SK-N-SH (cell line): ENCODE measurements around the gene SOCS7. TPM values are rescaled to one million over a fixed set of nuclear protein-coding genes. Genes with fewer than 3 reads are reported as not detected.

Source experiments
- CTCF ChIA-PET: fragments of 300-600, 350-600 bp; formaldehyde crosslinking; extraction: SDS; loops from one replicate; lab custom pipeline; 2021; lab: Yijun Ruan, JAX
- POLR2A ChIA-PET: fragments of 350-600 bp; sonication (Branson Sonifier 250); formaldehyde crosslinking; extraction: SDS; loops from one replicate; lab custom pipeline; 2020; ENCODE audit warnings: antibody characterized with exemption, inconsistent platforms; lab: Yijun Ruan, JAX
- DNase-seq: peaks from one replicate; pipeline ENCODE4 v3.0.0; 2012
- H2AFZ ChIP-seq: fragments of 200-600 bp; sonication (generic); 2 replicates; pipeline ENCODE4 v1.8.1; 2016; ENCODE audit warnings: antibody characterized with exemption, mild to moderate bottlenecking, low read depth
- H3F3A ChIP-seq: fragments of 200-600 bp; sonication (generic); replicated peaks from 2 replicates; pipeline ENCODE3; 2016; ENCODE audit warnings: antibody characterized with exemption, mild to moderate bottlenecking; ENCODE audit not compliant: insufficient read depth
- H3K27ac ChIP-seq, 2 experiments: fragments of 200-500 bp in 1 of 2; fragments of 200-600 bp in 1 of 2; sonication (Bioruptor generic) in 1 of 2; sonication (generic), shearing (Covaris generic) in 1 of 2; 2 replicates each; pipeline versions ENCODE4 v1.5.1 to v1.6.1; 2014 to 2016; ENCODE audit warnings: low read depth in 2 of 2, inconsistent platforms in 1 of 2, low read length in 1 of 2, mild to moderate bottlenecking in 1 of 2, mixed read lengths in 1 of 2
- H3K27me3 ChIP-seq: fragments of 200-600 bp; sonication (generic), shearing (Covaris generic); 2 replicates; pipeline ENCODE4 v1.6.1; 2016; ENCODE audit warnings: mixed run types; ENCODE audit not compliant: insufficient read depth
- H3K36me3 ChIP-seq, 2 experiments: fragments of 200-500 bp in 1 of 2; fragments of 200-600 bp in 1 of 2; sonication (Bioruptor generic) in 1 of 2; sonication (generic) in 1 of 2; replicated peaks in 1 of 2; 2 replicates each; pipeline versions ENCODE3 to v1.5.1; 2014 to 2016; ENCODE audit warnings: low read length in 1 of 2, mild to moderate bottlenecking in 1 of 2; ENCODE audit not compliant: insufficient read depth in 2 of 2, control insufficient read depth in 1 of 2
- H3K4me1 ChIP-seq, 2 experiments: fragments of 200-500 bp in 1 of 2; fragments of 200-600 bp in 1 of 2; sonication (Bioruptor generic) in 1 of 2; sonication (generic), shearing (Covaris generic) in 1 of 2; 2 replicates each; pipeline versions ENCODE4 v1.5.1 to v1.6.1; 2014 to 2016; ENCODE audit warnings: low read depth in 1 of 2, low read length in 1 of 2, mixed run types in 1 of 2; ENCODE audit not compliant: insufficient read depth in 2 of 2, control insufficient read depth in 1 of 2
- H3K4me2 ChIP-seq: fragments of 200-600 bp; sonication (generic), shearing (Covaris generic); 2 replicates; pipeline ENCODE4 v1.6.1; 2017; ENCODE audit warnings: mixed run types
- H3K4me3 ChIP-seq, 2 experiments: fragments of 200-500 bp in 1 of 2; fragments of 200-600 bp in 1 of 2; sonication (Bioruptor generic) in 1 of 2; sonication (generic), shearing (Covaris generic) in 1 of 2; 2 replicates each; pipeline versions ENCODE4 v1.5.1 to v1.8.1; 2014 to 2016; ENCODE audit warnings: low read depth in 2 of 2, inconsistent platforms in 1 of 2, low read length in 1 of 2, mild to moderate bottlenecking in 1 of 2, mixed read lengths in 1 of 2, moderate library complexity in 1 of 2
- H3K79me2 ChIP-seq: fragments of 200-600 bp; sonication (generic); 2 replicates; pipeline ENCODE4 v1.8.1; 2017; ENCODE audit warnings: mild to moderate bottlenecking; ENCODE audit not compliant: insufficient read depth
- H3K9ac ChIP-seq: fragments of 200-600 bp; sonication (generic); 2 replicates; pipeline ENCODE4 v1.6.1; 2017; ENCODE audit warnings: mixed run types
- H3K9me2 ChIP-seq: fragments of 200-600 bp; sonication (generic); 2 replicates; pipeline ENCODE4 v1.6.1; 2017; ENCODE audit warnings: mixed run types
- H3K9me3 ChIP-seq: fragments of 200-600 bp; sonication (generic); 2 replicates; pipeline ENCODE4 v1.6.1; 2017; ENCODE audit warnings: mixed run types, mild to moderate bottlenecking, moderate library complexity
- H4K20me1 ChIP-seq: fragments of 200-600 bp; sonication (generic); 2 replicates; pipeline ENCODE4 v1.6.1; 2017; ENCODE audit warnings: mild to moderate bottlenecking, mixed run types; ENCODE audit not compliant: insufficient read depth
- CHD2 ChIP-seq: fragments of 150-350 bp; IDR thresholded peaks from 2 replicates; pipeline ENCODE4 v1.6.1; 2018; ENCODE audit warnings: low read length; ENCODE audit not compliant: partially characterized antibody
- ELF1 ChIP-seq: IDR thresholded peaks from 2 replicates; pipeline ENCODE4 v1.4.0; 2012
- MEF2A ChIP-seq: IDR thresholded peaks from 2 replicates; pipeline ENCODE4 v1.4.0; 2012; ENCODE audit warnings: low read depth, borderline replicate concordance
- MXI1 ChIP-seq: IDR thresholded peaks from 2 replicates; pipeline ENCODE4 v1.6.1; 2012; ENCODE audit warnings: mild to moderate bottlenecking, low read depth, low read length, improper control_type of control experiment
- POLR2AphosphoS5 ChIP-seq: IDR thresholded peaks from 2 replicates; pipeline ENCODE4 v1.6.1; 2012; ENCODE audit warnings: low read depth, low read length
- RAD21 ChIP-seq: IDR thresholded peaks from 2 replicates; pipeline ENCODE4 v1.6.1; 2012; ENCODE audit warnings: mild to moderate bottlenecking, low read length
- REST ChIP-seq: IDR thresholded peaks from 2 replicates; pipeline ENCODE4 v1.6.1; 2012; ENCODE audit warnings: mild to moderate bottlenecking, low read depth, low read length, moderate library complexity
- SMC3 ChIP-seq: IDR thresholded peaks from 2 replicates; pipeline ENCODE4 v1.6.1; 2012; ENCODE audit warnings: low read depth, low read length, improper control_type of control experiment
- TCF12 ChIP-seq: IDR thresholded peaks from 2 replicates; pipeline ENCODE4 v1.4.0; 2012
- USF1 ChIP-seq: IDR thresholded peaks from 2 replicates; pipeline ENCODE4 v1.4.0; 2012; ENCODE audit warnings: low read depth, borderline replicate concordance
- YY1 ChIP-seq: IDR thresholded peaks from 2 replicates; pipeline ENCODE4 v1.4.0; 2012; ENCODE audit warnings: low read depth, mild to moderate bottlenecking
- WGBS: methylation state at CpG from one replicate; pipeline ENCODE4 v1.1.6; 2017; ENCODE audit warnings: low lambda C conversion rate; 5-methylcytosine and 5-hydroxymethylcytosine counted together
- polyA plus RNA-seq, 3 experiments: library from polyadenylated mRNA; depleted of rRNA; stranded (reverse); fragments of >200 nt; gene quantifications; 2 replicates each; pipeline ENCODE4 v1.2.3, GENCODE V29; 2012
- TF ChIP-seq, protein P1 (sequence below): fragments of 200-600 bp; sonication (generic); IDR thresholded peaks from 2 replicates; pipeline ENCODE4 v1.6.1; 2017; ENCODE audit warnings: antibody characterized with exemption, mild to moderate bottlenecking, moderate library complexity

SOCS7 gene
- polyA plus RNA-seq, 1 of the 3 experiments (the other 2 are of a cell fraction): 7.4 TPM

GRCh38 chr17:38322897-38323296 is 28.7 kb upstream of the SOCS7 start:
- no peak overlapping the region for H3K4me3 ChIP-seq
- H3K79me2 ChIP-seq: no peaks in the 10 kb centered on the region
- H3K4me2 ChIP-seq: no peak overlapping the region
- H2AFZ ChIP-seq: no peak overlapping the region
- H3K9ac ChIP-seq: no peak overlapping the region
- POLR2A ChIA-PET: no interaction called here
- no peaks in the 10 kb centered on the region for H3K9me3 ChIP-seq
- no peaks in the 10 kb centered on the region for H3F3A ChIP-seq
- DNase-seq: no peak
- peaks cover 9 to 21% of the 10 kb centered on the region in 2 experiments for H3K36me3 ChIP-seq
- 100% methylated on average over 1 of the region's 1 CpG for WGBS
- TF ChIP-seq SMC3 (no peak), USF1 (no peak), TCF12 (no peak), CHD2 (no peak), ELF1 (no peak), RAD21 (no peak), MEF2A (no peak), POLR2AphosphoS5 (no peak)
- no peaks in the 10 kb centered on the region for H3K9me2 ChIP-seq
- H3K4me1 ChIP-seq: peaks cover 0 to 30% of the 10 kb centered on the region in 2 experiments; a peak in 2 of 4 replicates
- no peaks in the 10 kb centered on the region for H3K27me3 ChIP-seq
- no peaks in the 10 kb centered on the region for H4K20me1 ChIP-seq
- H3K27ac ChIP-seq: no peak overlapping the region
- CTCF ChIA-PET: interaction anchor here (0.9 to 23.5 kb wide), 6 partner anchors 11 to 102 kb away, joined by 3 to 303 read pairs (median 4); partner anchors contain the start of genes GPR179 and SOCS7

GRCh38 chr17:38324141-38324697 is 27.4 kb upstream of the SOCS7 start:
- Histone ChIP-seq H3K27me3 (no peaks in the 10 kb centered on the region), H4K20me1 (no peaks in the 10 kb centered on the region), H3K4me3 (no peak overlapping the region), H3K36me3 (peaks cover 9 to 20% of the 10 kb centered on the region in 2 experiments), H3K79me2 (no peaks in the 10 kb centered on the region), H3F3A (no peaks in the 10 kb centered on the region), H3K9ac (no peak overlapping the region), H3K4me2 (no peak overlapping the region), H3K4me1 (peaks cover 0 to 30% of the 10 kb centered on the region in 2 experiments; a peak in 2 of 4 replicates), H3K9me2 (no peaks in the 10 kb centered on the region), H3K27ac (peak overlapping the region in 1 of 2 experiments; percentile 48; a peak in 1 of 4 replicates), H3K9me3 (no peaks in the 10 kb centered on the region), H2AFZ (no peak overlapping the region)
- DNase-seq: peak; percentile 60
- WGBS: 97% methylated on average over 3 of the region's 3 CpGs
- no peak for TF ChIP-seq MXI1
- TF ChIP-seq, protein P1, sequence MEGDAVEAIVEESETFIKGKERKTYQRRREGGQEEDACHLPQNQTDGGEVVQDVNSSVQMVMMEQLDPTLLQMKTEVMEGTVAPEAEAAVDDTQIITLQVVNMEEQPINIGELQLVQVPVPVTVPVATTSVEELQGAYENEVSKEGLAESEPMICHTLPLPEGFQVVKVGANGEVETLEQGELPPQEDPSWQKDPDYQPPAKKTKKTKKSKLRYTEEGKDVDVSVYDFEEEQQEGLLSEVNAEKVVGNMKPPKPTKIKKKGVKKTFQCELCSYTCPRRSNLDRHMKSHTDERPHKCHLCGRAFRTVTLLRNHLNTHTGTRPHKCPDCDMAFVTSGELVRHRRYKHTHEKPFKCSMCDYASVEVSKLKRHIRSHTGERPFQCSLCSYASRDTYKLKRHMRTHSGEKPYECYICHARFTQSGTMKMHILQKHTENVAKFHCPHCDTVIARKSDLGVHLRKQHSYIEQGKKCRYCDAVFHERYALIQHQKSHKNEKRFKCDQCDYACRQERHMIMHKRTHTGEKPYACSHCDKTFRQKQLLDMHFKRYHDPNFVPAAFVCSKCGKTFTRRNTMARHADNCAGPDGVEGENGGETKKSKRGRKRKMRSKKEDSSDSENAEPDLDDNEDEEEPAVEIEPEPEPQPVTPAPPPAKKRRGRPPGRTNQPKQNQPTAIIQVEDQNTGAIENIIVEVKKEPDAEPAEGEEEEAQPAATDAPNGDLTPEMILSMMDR: no peak
- no peak for TF ChIP-seq REST
- no peak for TF ChIP-seq YY1
- TF ChIP-seq CHD2: peak; percentile 15
- POLR2A ChIA-PET: interaction anchor here (0.7 kb wide), 1 partner anchor 8 kb away, joined by 6 read pairs; no protein-coding TSS in a partner anchor
- CTCF ChIA-PET: interaction anchor here (0.9 to 23.5 kb wide), 5 partner anchors 10 to 283 kb away, joined by 3 to 303 read pairs (median 6); partner anchors contain the start of genes GPR179 and SOCS7
